ENCODE measurements around the gene MED13L. TPM values are rescaled to one million over a fixed set of nuclear protein-coding genes. Genes with fewer than 3 reads are reported as not detected.

Gene MED13L
- total and polyA plus RNA-seq, 2 of the 8 experiments (the other 6 are each of a cell fraction or from before 2014, with no cell fraction given): 15.9 to 51.7 TPM

DNA sequence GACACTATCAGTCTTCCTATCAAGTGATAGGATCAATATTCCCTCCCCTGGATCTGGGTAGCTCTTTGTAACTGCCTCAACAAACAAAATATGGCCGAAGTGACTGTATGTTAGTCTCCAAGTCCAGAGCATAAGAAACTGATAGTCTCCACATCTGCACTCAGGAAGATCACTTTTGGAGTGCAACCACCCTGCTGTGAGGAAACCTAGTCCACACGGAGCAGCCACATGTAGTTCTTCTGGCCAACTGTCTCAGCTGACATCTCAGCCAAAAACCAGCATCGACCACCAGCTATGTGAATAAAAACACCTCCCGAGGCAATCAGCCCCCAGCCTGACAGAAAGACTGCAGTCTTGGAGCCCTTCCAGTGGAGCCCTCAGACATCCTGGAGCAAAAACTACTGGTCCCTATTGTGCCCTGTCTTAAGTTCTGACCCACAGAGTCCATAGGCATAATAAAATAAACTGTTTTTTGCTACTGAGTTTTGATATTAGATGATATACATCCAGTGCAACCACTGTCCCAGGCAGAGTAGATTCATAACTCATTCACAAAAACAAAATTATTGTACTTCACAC, 143.8 kb downstream of the MED13L start:
- H4K20me1 ChIP-seq (replicated peaks in 1 of 2; ENCODE audit: control insufficient read depth in 1 of 2, insufficient read depth in 2 of 2, low read length in 2 of 2): peaks cover 0 to 4% of the 10 kb centered on the region in 2 experiments
- H3K4ac ChIP-seq (replicated peaks; ENCODE audit: insufficient read length, low read depth, low read length): no peak overlapping the region
- ChIA-PET POLR2A (ENCODE audit: partially characterized antibody) (no interaction called here), CTCF (ENCODE audit: partially characterized antibody) (interaction anchor here (0.6 to 1.2 kb wide), 2 partner anchors 66 to 102 kb away, joined by 3 read pairs; no protein-coding TSS in a partner anchor)
- H4K5ac ChIP-seq (ENCODE audit: insufficient read length, low read depth, low read length): no peak overlapping the region
- no peak for FAIRE-seq
- no peak overlapping the region for H4K91ac ChIP-seq (replicated peaks; ENCODE audit: insufficient read length, low read length)
- H4K8ac ChIP-seq (ENCODE audit: extremely low read depth, insufficient read depth, low read length): no peak overlapping the region
- WGBS, 2 experiments (ENCODE audit: extremely low coverage in 1 of 2, insufficient coverage in 1 of 2, insufficient read length in 1 of 2, insufficient replicate concordance in 2 of 2, low coverage in 1 of 2, low lambda C conversion rate in 2 of 2, missing lambda C conversion rate in 1 of 2): 81% methylated on average over 4 of the region's 4 CpGs; no CpG with 5 or more reads in 1 of the 2 experiments
- H3K23me2 ChIP-seq (ENCODE audit: low read depth, low read length): no peaks in the 10 kb centered on the region
- no peak overlapping the region for H3K14ac ChIP-seq (ENCODE audit: insufficient read length)
- H3K9me3 ChIP-seq (ENCODE audit: insufficient read depth in 2 of 2, low read depth in 1 of 2, low read length in 1 of 2): no peaks in the 10 kb centered on the region
- no peak overlapping the region for H2BK15ac ChIP-seq (ENCODE audit: low read length)
- H3K4me3 ChIP-seq (ENCODE audit: extremely low read depth in 1 of 4, insufficient read depth in 2 of 4, low read depth in 3 of 4, low read length in 4 of 4): no peak overlapping the region
- H3K18ac ChIP-seq (ENCODE audit: extremely low read depth, low read length): no peak overlapping the region
- H2BK5ac ChIP-seq (ENCODE audit: low read depth, low read length): no peak overlapping the region
- H3K56ac ChIP-seq (replicated peaks; ENCODE audit: insufficient read length, low read depth, low read length): no peak overlapping the region
- H3K4me2 ChIP-seq (ENCODE audit: insufficient read depth in 1 of 2, low read depth in 2 of 2, low read length in 2 of 2): no peak overlapping the region
- no peak overlapping the region for H3K27ac ChIP-seq (ENCODE audit: low read depth, low read length)
- H3K79me1 ChIP-seq (ENCODE audit: low read depth, low read length): no peaks in the 10 kb centered on the region
- H2AK5ac ChIP-seq (ENCODE audit: low read depth, low read length): no peak overlapping the region
- no peak overlapping the region for H3K9ac ChIP-seq (replicated peaks in 1 of 4; ENCODE audit: extremely low read depth in 1 of 4, low read depth in 3 of 4, low read length in 3 of 4)
- H3K27me3 ChIP-seq (replicated peaks in 1 of 4; ENCODE audit: control insufficient read depth in 3 of 4, extremely low read depth in 1 of 4, insufficient read depth in 3 of 4, low read length in 3 of 4): no peaks in the 10 kb centered on the region
- H3K36me3 ChIP-seq (ENCODE audit: control insufficient read depth in 2 of 4, insufficient read depth in 4 of 4, low read length in 3 of 4): no peaks in the 10 kb centered on the region
- peaks cover 0 to 9% (median 6%) of the 10 kb centered on the region in 4 experiments for H3K4me1 ChIP-seq (replicated peaks in 1 of 4; ENCODE audit: control insufficient read depth in 3 of 4, insufficient read depth in 4 of 4, low read length in 3 of 4)
- no peak overlapping the region for H3K23ac ChIP-seq (ENCODE audit: insufficient read length)
- no peak for DNase-seq (ENCODE audit: low read depth in 1 of 2, low spot score in 2 of 2)
- H2BK12ac ChIP-seq (ENCODE audit: low read depth, low read length): no peak overlapping the region
- H3K79me2 ChIP-seq (ENCODE audit: control insufficient read depth in 1 of 2, insufficient read depth in 2 of 2, low read length in 2 of 2): peaks cover 0 to 83% of the 10 kb centered on the region in 2 experiments; a peak in 3 of 4 replicates
- H2AFZ ChIP-seq (ENCODE audit: low read length): no peak overlapping the region
- no peak overlapping the region for H2BK20ac ChIP-seq (ENCODE audit: low read length)
- no peak overlapping the region for H2BK120ac ChIP-seq (replicated peaks; ENCODE audit: low read depth, low read length)
- TF ChIP-seq KDM1A (IDR thresholded peaks at IDR 0.05; ENCODE audit: borderline replicate concordance, low read length): no peak
- TF ChIP-seq NRF1 (IDR thresholded peaks at IDR 0.05; ENCODE audit: low read depth, low read length): no peak
- TF ChIP-seq GTF2F1 (IDR thresholded peaks at IDR 0.05; ENCODE audit: borderline replicate concordance, low read depth, low read length): no peak
- TF ChIP-seq BRCA1 (IDR thresholded peaks at IDR 0.05; ENCODE audit: low read depth, low read length): no peak
- no peak for TF ChIP-seq CTBP2 (IDR thresholded peaks at IDR 0.05; ENCODE audit: borderline replicate concordance, insufficient read depth, insufficient read length, low read length)
- TF ChIP-seq MAFK (IDR thresholded peaks at IDR 0.05; ENCODE audit: low read depth, low read length): no peak
- no peak for TF ChIP-seq RXRA (IDR thresholded peaks at IDR 0.05; ENCODE audit: insufficient read depth, low read depth, low read length)
- TF ChIP-seq SIRT6 (IDR thresholded peaks at IDR 0.05; ENCODE audit: low read length): no peak
- TF ChIP-seq TBP (IDR thresholded peaks at IDR 0.05; ENCODE audit: low read depth, low read length): no peak
- TF ChIP-seq, protein P1, sequence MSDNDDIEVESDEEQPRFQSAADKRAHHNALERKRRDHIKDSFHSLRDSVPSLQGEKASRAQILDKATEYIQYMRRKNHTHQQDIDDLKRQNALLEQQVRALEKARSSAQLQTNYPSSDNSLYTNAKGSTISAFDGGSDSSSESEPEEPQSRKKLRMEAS (IDR thresholded peaks at IDR 0.05): no peak
- no peak for TF ChIP-seq SP1 (IDR thresholded peaks at IDR 0.05; ENCODE audit: low read depth, low read length)
- no peak for TF ChIP-seq FOSL1 (IDR thresholded peaks at IDR 0.05; ENCODE audit: insufficient read depth, low read depth, low read length)
- TF ChIP-seq CHD1 (IDR thresholded peaks at IDR 0.05; ENCODE audit: low read depth, low read length): no peak
- TF ChIP-seq TEAD4 (IDR thresholded peaks at IDR 0.05; ENCODE audit: low read depth, low read length): no peak
- TF ChIP-seq SP2 (IDR thresholded peaks at IDR 0.05; ENCODE audit: low read length): no peak
